ENCODE results near the gene CERS4. TPM values are rescaled to one million over a fixed set of nuclear protein-coding genes. Genes with fewer than 3 reads are reported as not detected.

Gene CERS4
- total and polyA plus RNA-seq, 2 donors (not counting 3 experiments of a cell fraction or from before 2014, with no cell fraction given) = 4.9 to 7.7 TPM

- dilution Hi-C loops (cut with MboI; ENCODE audit: extremely low pct_ligation_motif_present, low sequenced_read_pairs) = no loop called here
Measured at GRCh38 chr19:8307965-8308866, 99.0 kb downstream of the CERS4 start, which contains the start of gene CD320. Gene CD320 (minus strand): TSS chr19:8308358. CDS start chr19:8308290, 68 bp downstream.

More at GRCh38 chr19:8307965-8308866, 99.0 kb downstream of the CERS4 start, which contains the start of gene CD320:
- POLR2A ChIA-PET = no interaction called here
- no TSS peak for BruUV-seq (replicated peaks)
- peak within 1 kb of the TSS; percentile 49 for H3K4me2 ChIP-seq (ENCODE audit: insufficient read depth, low read length)
- DNase-seq (ENCODE audit: low read depth, low spot score) (peak; percentile 92), FAIRE-seq (peak; percentile 96)
- no peaks in the 10 kb centered on the region for H3K9me3 ChIP-seq (replicated peaks; ENCODE audit: control insufficient read depth, insufficient read depth, low read length)
- CTCF ChIA-PET = no interaction called here
- peaks cover 19% of the 10 kb centered on the region for H3K4me1 ChIP-seq (ENCODE audit: control insufficient read depth, extremely low read depth, insufficient read depth, low read length)
- H4K20me1 ChIP-seq (replicated peaks; ENCODE audit: control insufficient read depth, extremely low read depth, insufficient read depth, low read length) = no peaks in the 10 kb centered on the region
- peak within 1 kb of the TSS; percentile 41 for H3K9ac ChIP-seq (replicated peaks; ENCODE audit: extremely low read depth, insufficient read depth, low read length)
- peak within 1 kb of the TSS; percentile 43 to 48 (median 44) for H3K4me3 ChIP-seq (replicated peaks in 1 of 3; ENCODE audit: insufficient read depth in 1 of 3, low read depth in 1 of 3, low read length in 3 of 3)
- peak within 1 kb of the TSS; percentile 64 for H2AFZ ChIP-seq (ENCODE audit: low read depth, low read length)
- intact Hi-C loops (cut with micrococcal nuclease) = loop anchor here (1.0 to 2.0 kb wide), 2 partner anchors 13 to 35 kb away; partner anchors contain the start of genes KANK3, NDUFA7 and RPS28
- peak within 1 kb of the TSS; percentile 69 for H3K27ac ChIP-seq (ENCODE audit: insufficient read depth, low read depth, low read length)
- no peaks in the 10 kb centered on the region for H3K9me1 ChIP-seq (replicated peaks; ENCODE audit: control insufficient read depth, extremely low read depth, insufficient read depth, low read length)
- peaks cover 11% of the 10 kb centered on the region for H3K79me2 ChIP-seq (ENCODE audit: control insufficient read depth, insufficient read depth, low read length)
- no peaks in the 10 kb centered on the region for H3K36me3 ChIP-seq (ENCODE audit: control insufficient read depth in 2 of 2, extremely low read depth in 1 of 2, insufficient read depth in 2 of 2, low read length in 2 of 2)
- H3K27me3 ChIP-seq (ENCODE audit: control insufficient read depth in 2 of 2, insufficient read depth in 2 of 2, low read length in 2 of 2) = no peaks in the 10 kb centered on the region
- TF ChIP-seq FOS (IDR thresholded peaks at IDR 0.05; ENCODE audit: borderline replicate concordance, insufficient read depth, low read length) = peak; percentile 55
- TF ChIP-seq JUN (IDR thresholded peaks at IDR 0.05; ENCODE audit: borderline replicate concordance, insufficient read depth, insufficient read length, low read depth) = no peak
- TF ChIP-seq POLR2A (IDR thresholded peaks at IDR 0.05; ENCODE audit: low read depth, low read length) = peak; percentile 89
- no peak for TF ChIP-seq GATA2 (IDR thresholded peaks at IDR 0.05; ENCODE audit: insufficient read depth, insufficient read length, low read depth, low read length)
- TF ChIP-seq MYC (IDR thresholded peaks at IDR 0.05; ENCODE audit: low read depth, low read length) = peak; percentile 86
- TF ChIP-seq, protein P1, sequence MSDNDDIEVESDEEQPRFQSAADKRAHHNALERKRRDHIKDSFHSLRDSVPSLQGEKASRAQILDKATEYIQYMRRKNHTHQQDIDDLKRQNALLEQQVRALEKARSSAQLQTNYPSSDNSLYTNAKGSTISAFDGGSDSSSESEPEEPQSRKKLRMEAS (IDR thresholded peaks at IDR 0.05; ENCODE audit: insufficient read depth, insufficient read length) = peak; percentile 93
- TF ChIP-seq EZH2 (IDR thresholded peaks at IDR 0.05; ENCODE audit: borderline replicate concordance, low read depth, low read length, severe bottlenecking) = no peak
- TF ChIP-seq CTCF (IDR thresholded peaks at IDR 0.05; ENCODE audit: extremely low read depth in 1 of 2, insufficient read depth in 1 of 2, low read depth in 1 of 2, low read length in 2 of 2) = no peak
- peak; percentile 95 for TF ChIP-seq POLR2AphosphoS5 (IDR thresholded peaks at IDR 0.05; ENCODE audit: insufficient read depth, low read depth, low read length)
